ENCODE data around the gene LRFN2. TPM values are rescaled to one million over a fixed set of nuclear protein-coding genes. Genes with fewer than 3 reads are reported as not detected.

Gene LRFN2
- total RNA-seq, 2 donors from 2014 or later: not detected

GRCh38 chr6:40353967-40354452, 233.2 kb downstream of the LRFN2 start:
- H3K4me3 ChIP-seq: no peak overlapping the region
- no peaks in the 10 kb centered on the region for H3K4me1 ChIP-seq (ENCODE audit: control insufficient read depth in 1 of 2, low read depth in 2 of 2)
- DNase-seq (ENCODE audit: low spot score) (no peak), ATAC-seq (ENCODE audit: insufficient number of reproducible peaks, low FRiP score, low read depth) (no peak)
- no peaks in the 10 kb centered on the region for H3K27me3 ChIP-seq (replicated peaks; ENCODE audit: insufficient read depth)
- no peak overlapping the region for H3K27ac ChIP-seq
- no peaks in the 10 kb centered on the region for H3K9me3 ChIP-seq
- TF ChIP-seq CTCF (IDR thresholded peaks at IDR 0.05): no peak
- no peaks in the 10 kb centered on the region for H3K36me3 ChIP-seq

GRCh38 chr6:40353197-40353966, 233.8 kb downstream of the LRFN2 start:
- Histone ChIP-seq H3K4me1 (ENCODE audit: control insufficient read depth in 1 of 2, low read depth in 2 of 2) (no peaks in the 10 kb centered on the region), H3K36me3 (no peaks in the 10 kb centered on the region), H3K4me3 (no peak overlapping the region), H3K27ac (no peak overlapping the region), H3K27me3 (replicated peaks; ENCODE audit: insufficient read depth) (no peaks in the 10 kb centered on the region), H3K9me3 (no peaks in the 10 kb centered on the region)
- ATAC-seq (ENCODE audit: insufficient number of reproducible peaks, low FRiP score, low read depth) (no peak), DNase-seq (ENCODE audit: low spot score) (no peak)
- no peak for TF ChIP-seq CTCF (IDR thresholded peaks at IDR 0.05)

- DNase-seq (ENCODE audit: low spot score): no peak
Measured at GRCh38 chr6:40352527-40353170, 234.5 kb downstream of the LRFN2 start.

GRCh38 chr6:40352006-40352405, 235.2 kb downstream of the LRFN2 start:
- H3K27ac ChIP-seq: no peak overlapping the region
- H3K27me3 ChIP-seq (replicated peaks; ENCODE audit: insufficient read depth): no peaks in the 10 kb centered on the region
- no peak for TF ChIP-seq CTCF (IDR thresholded peaks at IDR 0.05)
- H3K4me3 ChIP-seq: no peak overlapping the region
- H3K4me1 ChIP-seq (ENCODE audit: control insufficient read depth in 1 of 2, low read depth in 2 of 2): no peaks in the 10 kb centered on the region
- H3K36me3 ChIP-seq: no peaks in the 10 kb centered on the region
- no peaks in the 10 kb centered on the region for H3K9me3 ChIP-seq
- ATAC-seq (ENCODE audit: insufficient number of reproducible peaks, low FRiP score, low read depth) (no peak), DNase-seq (ENCODE audit: low spot score) (no peak)

More at GRCh38 chr6:40352527-40353170, 234.5 kb downstream of the LRFN2 start:
- ATAC-seq (ENCODE audit: insufficient number of reproducible peaks, low FRiP score, low read depth): no peak
- Histone ChIP-seq H3K27me3 (replicated peaks; ENCODE audit: insufficient read depth) (no peaks in the 10 kb centered on the region), H3K4me3 (no peak overlapping the region), H3K36me3 (no peaks in the 10 kb centered on the region), H3K4me1 (ENCODE audit: control insufficient read depth in 1 of 2, low read depth in 2 of 2) (no peaks in the 10 kb centered on the region), H3K27ac (no peak overlapping the region), H3K9me3 (no peaks in the 10 kb centered on the region)
- TF ChIP-seq CTCF (IDR thresholded peaks at IDR 0.05): no peak

GRCh38 chr6:40350747-40351217, 236.4 kb downstream of the LRFN2 start:
- no peaks in the 10 kb centered on the region for H3K4me1 ChIP-seq (ENCODE audit: control insufficient read depth in 1 of 2, low read depth in 2 of 2)
- TF ChIP-seq CTCF (IDR thresholded peaks at IDR 0.05): no peak
- DNase-seq (ENCODE audit: low spot score) (no peak), ATAC-seq (ENCODE audit: insufficient number of reproducible peaks, low FRiP score, low read depth) (no peak)
- H3K9me3 ChIP-seq: no peaks in the 10 kb centered on the region
- no peaks in the 10 kb centered on the region for H3K27me3 ChIP-seq (replicated peaks; ENCODE audit: insufficient read depth)
- no peak overlapping the region for H3K4me3 ChIP-seq
- no peaks in the 10 kb centered on the region for H3K36me3 ChIP-seq
- H3K27ac ChIP-seq: no peak overlapping the region

Measured in thoracic aorta (tissue), 2 donors.